Ecto neural progenitor cell (in vitro differentiated cells): ENCODE results near the gene CPNE4.

ENCODE experiments used
- DNase-seq: peaks from one replicate; pipeline ENCODE4 v3.0.0-alpha.2; 2018; ENCODE audit warnings: low spot score

The CPNE4 gene

GRCh38 chr3:131597816-131598215, 437.0 kb downstream of the CPNE4 start:
- no peak for DNase-seq

GRCh38 chr3:131596884-131597283, 437.9 kb downstream of the CPNE4 start:
- DNase-seq: no peak

- no peak for DNase-seq
Measured at GRCh38 chr3:131591394-131592014, 443.3 kb downstream of the CPNE4 start.

GRCh38 chr3:131586277-131586676, 448.5 kb downstream of the CPNE4 start:
- DNase-seq: no peak

GRCh38 chr3:131582438-131582837, 452.4 kb downstream of the CPNE4 start:
- no peak for DNase-seq

- no peak for DNase-seq
Measured at GRCh38 chr3:131568460-131568859, 466.4 kb downstream of the CPNE4 start.

- no peak for DNase-seq
Measured at GRCh38 chr3:131564812-131565211, 470.0 kb downstream of the CPNE4 start.

GRCh38 chr3:131561511-131561910, 473.3 kb downstream of the CPNE4 start:
- peak; percentile 43 for DNase-seq

- DNase-seq: no peak
Measured at GRCh38 chr3:131560795-131561194, 474.0 kb downstream of the CPNE4 start.

- no peak for DNase-seq
Measured at GRCh38 chr3:131555456-131555855, 479.4 kb downstream of the CPNE4 start.

- DNase-seq: no peak
Measured at GRCh38 chr3:131553495-131554247, 481.1 kb downstream of the CPNE4 start.

- DNase-seq: no peak
Measured at GRCh38 chr3:131551761-131552160, 483.1 kb downstream of the CPNE4 start.

GRCh38 chr3:131550562-131551465, 484.0 kb downstream of the CPNE4 start:
- DNase-seq: no peak

- no peak for DNase-seq
Measured at GRCh38 chr3:131549340-131549739, 485.5 kb downstream of the CPNE4 start.

GRCh38 chr3:131547585-131547984, 487.2 kb downstream of the CPNE4 start:
- DNase-seq: no peak

GRCh38 chr3:131546441-131546840, 488.4 kb downstream of the CPNE4 start:
- no peak for DNase-seq

- DNase-seq: no peak
Measured at GRCh38 chr3:131544557-131544956, 490.3 kb downstream of the CPNE4 start.

GRCh38 chr3:131543714-131544113, 491.1 kb downstream of the CPNE4 start:
- DNase-seq: no peak

GRCh38 chr3:131541288-131541687, 493.5 kb downstream of the CPNE4 start:
- no peak for DNase-seq

- no peak for DNase-seq
Measured at GRCh38 chr3:131540821-131541220, 494.0 kb downstream of the CPNE4 start.

- no peak for DNase-seq
Measured at GRCh38 chr3:131540143-131540542, 494.7 kb downstream of the CPNE4 start.

- DNase-seq: no peak
Measured at GRCh38 chr3:131538968-131539367, 495.8 kb downstream of the CPNE4 start.

- DNase-seq: no peak
Measured at GRCh38 chr3:131537531-131537930, 497.3 kb downstream of the CPNE4 start.
